Measurements from ENCODE around the gene PGBD1. TPM values are rescaled to one million over a fixed set of nuclear protein-coding genes. Genes with fewer than 3 reads are reported as not detected.
A peak's percentile ranks its signal among the peaks of the same experiment; 100 is the strongest.

PGBD1 gene
- polyA plus RNA-seq, 1 donor, result 5.0 TPM

GRCh38 chr6:28252009-28252975 lies 29.1 kb upstream of the PGBD1 start, which contains the start of gene ZKSCAN4:
ZKSCAN4 (minus strand) TSS chr6:28252269; CDS start chr6:28251980, 289 bp downstream.
- peak; percentile 81 to 91 for DNase-seq
- peak within 1 kb of the TSS; percentile 43 for H3K27ac ChIP-seq (ENCODE audit: low read length)
- H3K9me3 ChIP-seq (ENCODE audit: control insufficient read depth, low read depth, low read length), result no peaks in the 10 kb centered on the region
- H3K27me3 ChIP-seq (ENCODE audit: control insufficient read depth, insufficient read depth, low read length), result peaks cover 11% of the 10 kb centered on the region
- H3K36me3 ChIP-seq (ENCODE audit: control insufficient read depth, insufficient read depth, low read length), result peaks cover 11% of the 10 kb centered on the region
- peaks cover 9% of the 10 kb centered on the region for H3K4me1 ChIP-seq (ENCODE audit: control insufficient read depth, insufficient read depth, low read length)
- peak within 1 kb of the TSS; percentile 86 for H3K4me3 ChIP-seq (ENCODE audit: low read length)
- no CpG with 5 or more reads among the region's 14 CpGs for WGBS (ENCODE audit: insufficient coverage, low lambda C conversion rate)

DNA sequence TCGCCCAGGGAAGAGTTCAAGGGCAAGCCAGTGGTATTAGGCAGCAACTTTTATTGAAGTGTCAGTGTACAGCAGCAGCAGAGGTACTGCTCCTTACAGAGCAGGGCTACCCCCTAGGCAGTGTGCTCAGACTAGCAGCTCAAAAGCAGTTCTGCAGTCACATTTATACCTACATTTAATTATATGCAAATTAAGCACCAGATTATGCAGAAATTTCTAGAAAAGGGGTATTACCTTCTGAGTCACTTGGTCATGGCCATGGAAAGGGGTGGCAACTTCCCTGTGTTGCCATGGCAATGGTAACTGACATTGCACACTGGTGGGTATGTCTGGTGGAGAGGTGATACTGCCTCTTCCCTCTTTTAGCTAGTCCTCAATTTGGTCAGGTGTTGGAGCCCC lies 27.3 kb upstream of the PGBD1 start:
- no peak overlapping the region for H3K4me3 ChIP-seq (ENCODE audit: low read length)
- H3K36me3 ChIP-seq (ENCODE audit: control insufficient read depth, insufficient read depth, low read length), result peaks cover 2% of the 10 kb centered on the region
- peaks cover 18% of the 10 kb centered on the region for H3K27me3 ChIP-seq (ENCODE audit: control insufficient read depth, insufficient read depth, low read length)
- no peak overlapping the region for H3K27ac ChIP-seq (ENCODE audit: low read length)
- H3K9me3 ChIP-seq (ENCODE audit: control insufficient read depth, low read depth, low read length), result peaks cover 1% of the 10 kb centered on the region
- H3K4me1 ChIP-seq (ENCODE audit: control insufficient read depth, insufficient read depth, low read length), result peaks cover 9% of the 10 kb centered on the region
- no peak for DNase-seq
- no CpG with 5 or more reads among the region's 1 CpG for WGBS (ENCODE audit: insufficient coverage, low lambda C conversion rate)

DNA sequence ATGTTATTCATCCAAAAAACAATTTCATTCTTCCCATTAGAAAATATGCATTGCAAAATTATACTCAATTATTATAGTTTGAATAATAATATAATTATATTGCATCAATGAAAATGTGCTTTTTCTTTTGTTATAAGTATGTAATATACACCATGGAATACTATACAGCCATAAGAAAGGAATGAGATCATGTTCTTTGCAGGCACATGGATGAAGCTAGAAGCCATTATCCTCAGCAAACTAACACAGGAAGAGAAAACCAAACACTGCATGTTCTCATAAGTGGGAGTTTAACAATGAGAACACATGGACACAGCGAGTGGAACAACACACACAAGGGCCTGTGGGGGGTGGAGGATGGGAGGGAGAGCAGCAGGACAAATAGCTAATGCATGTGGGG lies 24.3 kb upstream of the PGBD1 start:
- Histone ChIP-seq H3K27ac (ENCODE audit: low read length) (no peak overlapping the region), H3K9me3 (ENCODE audit: control insufficient read depth, low read depth, low read length) (peaks cover 13% of the 10 kb centered on the region), H3K27me3 (ENCODE audit: control insufficient read depth, insufficient read depth, low read length) (peaks cover 33% of the 10 kb centered on the region), H3K36me3 (ENCODE audit: control insufficient read depth, insufficient read depth, low read length) (no peaks in the 10 kb centered on the region), H3K4me3 (ENCODE audit: low read length) (no peak overlapping the region), H3K4me1 (ENCODE audit: control insufficient read depth, insufficient read depth, low read length) (peaks cover 5% of the 10 kb centered on the region)
- WGBS (ENCODE audit: insufficient coverage, low lambda C conversion rate), result no CpG with 5 or more reads among the region's 1 CpG
- no peak for DNase-seq

DNA sequence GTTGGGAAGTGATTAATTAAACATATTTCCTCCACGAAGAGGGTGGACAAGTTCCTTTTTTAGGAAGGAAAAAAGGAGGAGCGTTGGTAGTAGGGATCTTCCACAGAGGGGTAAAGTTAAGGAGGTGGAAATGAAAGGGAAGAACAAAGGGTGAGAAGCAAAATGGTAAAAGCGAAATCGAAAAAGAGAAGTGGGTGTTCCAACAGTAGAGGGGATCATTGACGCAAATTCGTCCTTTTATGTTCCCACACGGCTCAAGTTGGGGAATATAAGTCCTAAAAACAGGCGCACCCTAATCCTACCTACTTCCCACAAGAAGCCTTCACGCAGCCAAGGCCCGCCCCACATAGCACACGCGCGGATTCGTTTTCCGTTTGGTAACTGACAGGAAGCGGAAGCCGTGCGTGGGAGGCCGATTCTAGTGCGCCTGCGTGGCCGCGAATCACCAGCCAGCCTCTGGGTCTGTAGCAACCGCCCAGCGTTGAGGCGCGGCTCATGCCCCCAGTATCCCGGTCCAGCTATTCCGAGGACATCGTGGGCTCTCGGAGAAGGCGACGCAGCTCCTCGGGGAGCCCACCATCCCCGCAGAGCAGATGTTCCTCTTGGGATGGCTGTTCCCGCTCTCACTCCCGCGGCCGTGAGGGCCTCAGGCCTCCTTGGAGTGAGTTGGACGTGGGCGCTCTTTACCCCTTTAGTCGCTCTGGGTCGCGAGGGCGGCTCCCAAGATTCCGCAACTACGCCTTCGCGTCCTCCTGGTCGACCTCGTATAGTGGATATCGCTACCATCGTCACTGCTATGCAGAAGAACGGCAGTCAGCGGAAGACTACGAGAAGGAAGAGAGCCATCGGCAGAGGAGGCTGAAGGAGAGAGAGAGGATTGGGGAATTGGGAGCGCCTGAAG lies 22.2 kb upstream of the PGBD1 start, which contains the start of gene NKAPL:
Gene NKAPL (plus strand): TSS at position 421 of the 901 bp plus-strand sequence. CDS start 75 bp downstream, at position 496.
- H3K9me3 ChIP-seq (ENCODE audit: control insufficient read depth, low read depth, low read length), result peaks cover 13% of the 10 kb centered on the region
- H3K27me3 ChIP-seq (ENCODE audit: control insufficient read depth, insufficient read depth, low read length), result peaks cover 38% of the 10 kb centered on the region
- no peak within 1 kb of the TSS for H3K27ac ChIP-seq (ENCODE audit: low read length)
- peak within 1 kb of the TSS; percentile 31 for H3K4me3 ChIP-seq (ENCODE audit: low read length)
- no peaks in the 10 kb centered on the region for H3K36me3 ChIP-seq (ENCODE audit: control insufficient read depth, insufficient read depth, low read length)
- peak; percentile 55 to 72 for DNase-seq
- H3K4me1 ChIP-seq (ENCODE audit: control insufficient read depth, insufficient read depth, low read length), result no peaks in the 10 kb centered on the region
- WGBS (ENCODE audit: insufficient coverage, low lambda C conversion rate), result 52% methylated on average over 8 of the region's 58 CpGs

GRCh38 chr6:28263922-28264321 lies 17.4 kb upstream of the PGBD1 start:
- no peaks in the 10 kb centered on the region for H3K36me3 ChIP-seq (ENCODE audit: control insufficient read depth, insufficient read depth, low read length)
- no CpG with 5 or more reads among the region's 2 CpGs for WGBS (ENCODE audit: insufficient coverage, low lambda C conversion rate)
- peaks cover 3% of the 10 kb centered on the region for H3K4me1 ChIP-seq (ENCODE audit: control insufficient read depth, insufficient read depth, low read length)
- no peak for DNase-seq
- H3K27ac ChIP-seq (ENCODE audit: low read length), result no peak overlapping the region
- H3K27me3 ChIP-seq (ENCODE audit: control insufficient read depth, insufficient read depth, low read length), result peaks cover 25% of the 10 kb centered on the region
- no peak overlapping the region for H3K4me3 ChIP-seq (ENCODE audit: low read length)
- peaks cover 13% of the 10 kb centered on the region for H3K9me3 ChIP-seq (ENCODE audit: control insufficient read depth, low read depth, low read length)

DNA sequence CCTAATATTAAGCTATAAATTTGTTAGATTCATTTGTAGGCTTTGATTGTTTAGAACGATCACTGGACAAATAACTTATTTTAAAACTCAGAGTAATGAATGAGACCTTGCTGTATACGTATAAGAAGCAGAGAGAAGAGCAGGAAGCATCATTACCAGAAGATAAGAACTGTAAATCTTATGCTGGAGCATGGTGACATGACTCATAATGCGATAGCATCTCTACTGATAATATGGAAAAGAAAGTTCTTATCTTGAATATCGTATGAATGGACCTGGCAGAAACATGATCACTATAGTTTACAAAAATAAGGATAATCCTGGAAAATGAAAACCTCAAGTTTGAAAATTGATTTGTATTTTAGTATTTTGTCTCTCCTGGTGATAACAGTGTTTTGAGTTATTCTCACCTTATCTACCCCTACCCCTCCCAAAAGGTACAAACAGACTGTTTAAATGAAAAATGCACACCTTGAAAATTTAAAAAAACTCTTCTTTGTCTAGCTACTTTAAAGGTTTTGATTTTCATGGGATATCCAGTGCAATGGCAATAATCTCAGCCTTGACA lies 16.5 kb upstream of the PGBD1 start:
- Histone ChIP-seq H3K36me3 (ENCODE audit: control insufficient read depth, insufficient read depth, low read length) (no peaks in the 10 kb centered on the region), H3K4me1 (ENCODE audit: control insufficient read depth, insufficient read depth, low read length) (peaks cover 3% of the 10 kb centered on the region), H3K27ac (ENCODE audit: low read length) (no peak overlapping the region), H3K9me3 (ENCODE audit: control insufficient read depth, low read depth, low read length) (peaks cover 4% of the 10 kb centered on the region), H3K27me3 (ENCODE audit: control insufficient read depth, insufficient read depth, low read length) (peaks cover 17% of the 10 kb centered on the region), H3K4me3 (ENCODE audit: low read length) (no peak overlapping the region)
- DNase-seq, result no peak
- WGBS (ENCODE audit: insufficient coverage, low lambda C conversion rate), result 25% methylated on average over 2 of the region's 4 CpGs

GRCh38 chr6:28266563-28266961 lies 14.8 kb upstream of the PGBD1 start:
- peak overlapping the region; percentile 85 for H3K27ac ChIP-seq (ENCODE audit: low read length)
- H3K9me3 ChIP-seq (ENCODE audit: control insufficient read depth, low read depth, low read length), result no peaks in the 10 kb centered on the region
- H3K27me3 ChIP-seq (ENCODE audit: control insufficient read depth, insufficient read depth, low read length), result peaks cover 12% of the 10 kb centered on the region
- WGBS (ENCODE audit: insufficient coverage, low lambda C conversion rate), result 20% methylated on average over 4 of the region's 5 CpGs
- peaks cover 3% of the 10 kb centered on the region for H3K36me3 ChIP-seq (ENCODE audit: control insufficient read depth, insufficient read depth, low read length)
- peaks cover 3% of the 10 kb centered on the region for H3K4me1 ChIP-seq (ENCODE audit: control insufficient read depth, insufficient read depth, low read length)
- no peak for DNase-seq
- H3K4me3 ChIP-seq (ENCODE audit: low read length), result peak overlapping the region; percentile 76

- Histone ChIP-seq H3K9me3 (ENCODE audit: control insufficient read depth, low read depth, low read length) (no peaks in the 10 kb centered on the region), H3K27me3 (ENCODE audit: control insufficient read depth, insufficient read depth, low read length) (peaks cover 8% of the 10 kb centered on the region), H3K27ac (ENCODE audit: low read length) (peak within 1 kb of the TSS; percentile 85), H3K4me3 (ENCODE audit: low read length) (peak within 1 kb of the TSS; percentile 76), H3K4me1 (ENCODE audit: control insufficient read depth, insufficient read depth, low read length) (peaks cover 3% of the 10 kb centered on the region), H3K36me3 (ENCODE audit: control insufficient read depth, insufficient read depth, low read length) (peaks cover 7% of the 10 kb centered on the region)
- 0% methylated on average over 5 of the region's 32 CpGs for WGBS (ENCODE audit: insufficient coverage, low lambda C conversion rate)
- DNase-seq, result peak; percentile 86 to 96
Observed at GRCh38 chr6:28266962-28267694, 14.2 kb upstream of the PGBD1 start, which contains the start of gene ZSCAN26. ZSCAN26 (plus strand) TSS chr6:28267143; CDS start chr6:28271920, 4,777 bp downstream.

DNA sequence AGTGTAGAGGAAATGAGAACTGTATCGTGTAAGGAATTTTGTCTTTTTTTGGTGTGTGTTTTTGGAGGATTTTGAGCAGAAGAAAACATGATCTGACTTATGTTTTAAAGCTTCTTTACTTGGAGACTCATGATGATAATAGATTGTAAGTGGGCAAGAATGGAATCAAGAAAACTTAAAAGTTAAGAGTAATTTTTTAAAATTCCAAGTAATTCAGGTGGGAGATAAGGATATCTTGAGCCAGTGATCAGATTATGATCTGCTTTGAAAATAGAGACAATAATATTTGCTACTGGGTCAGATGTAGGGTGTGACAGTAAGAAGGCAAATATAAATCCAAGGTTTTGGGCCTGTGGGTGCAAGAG lies 13.7 kb upstream of the PGBD1 start:
- DNase-seq, result no peak
- WGBS (ENCODE audit: insufficient coverage, low lambda C conversion rate), result 0% methylated on average over 1 of the region's 1 CpG
- Histone ChIP-seq H3K9me3 (ENCODE audit: control insufficient read depth, low read depth, low read length) (no peaks in the 10 kb centered on the region), H3K27me3 (ENCODE audit: control insufficient read depth, insufficient read depth, low read length) (peaks cover 3% of the 10 kb centered on the region), H3K4me1 (ENCODE audit: control insufficient read depth, insufficient read depth, low read length) (peaks cover 3% of the 10 kb centered on the region), H3K4me3 (ENCODE audit: low read length) (peak overlapping the region; percentile 76), H3K36me3 (ENCODE audit: control insufficient read depth, insufficient read depth, low read length) (peaks cover 13% of the 10 kb centered on the region), H3K27ac (ENCODE audit: low read length) (peak overlapping the region; percentile 85)
